B cell (primary cell): ENCODE results near the gene NEDD4.

ENCODE experiments used
- EZH2 ChIP-seq: IDR thresholded peaks from 2 replicates; pipeline ENCODE4 v1.6.1; 2012; ENCODE audit warnings: borderline replicate concordance, low read depth, mild to moderate bottlenecking, moderate library complexity, low read length; ENCODE audit not compliant: insufficient read depth, poor library complexity, severe bottlenecking
- TF ChIP-seq, protein P1 (sequence below): fragments of 200-600 bp; IDR thresholded peaks from one replicate; pipeline ENCODE4 v1.8.0; 2022; ENCODE audit warnings: antibody characterized with exemption, mild to moderate bottlenecking

DNA sequence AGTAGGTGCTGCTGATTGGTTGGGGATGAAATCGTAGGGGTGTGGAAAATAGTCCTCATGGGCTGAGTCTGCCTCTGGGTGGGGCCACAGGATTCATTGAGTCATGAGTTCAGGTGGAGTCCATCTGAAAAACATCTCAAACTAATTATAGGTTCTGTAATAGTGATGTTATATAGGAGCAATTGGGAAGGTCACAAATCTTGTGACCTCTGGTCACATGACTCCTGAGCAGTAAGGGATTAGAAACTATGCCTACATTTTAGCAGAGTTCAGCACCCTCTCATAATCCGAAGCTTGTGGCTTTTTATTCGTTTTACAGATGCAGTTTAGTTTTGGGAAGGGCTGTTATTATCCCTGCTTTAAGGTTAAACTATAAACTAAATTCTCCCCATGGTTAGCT lies 22.9 kb upstream of the NEDD4 start:
- TF ChIP-seq, protein P1, sequence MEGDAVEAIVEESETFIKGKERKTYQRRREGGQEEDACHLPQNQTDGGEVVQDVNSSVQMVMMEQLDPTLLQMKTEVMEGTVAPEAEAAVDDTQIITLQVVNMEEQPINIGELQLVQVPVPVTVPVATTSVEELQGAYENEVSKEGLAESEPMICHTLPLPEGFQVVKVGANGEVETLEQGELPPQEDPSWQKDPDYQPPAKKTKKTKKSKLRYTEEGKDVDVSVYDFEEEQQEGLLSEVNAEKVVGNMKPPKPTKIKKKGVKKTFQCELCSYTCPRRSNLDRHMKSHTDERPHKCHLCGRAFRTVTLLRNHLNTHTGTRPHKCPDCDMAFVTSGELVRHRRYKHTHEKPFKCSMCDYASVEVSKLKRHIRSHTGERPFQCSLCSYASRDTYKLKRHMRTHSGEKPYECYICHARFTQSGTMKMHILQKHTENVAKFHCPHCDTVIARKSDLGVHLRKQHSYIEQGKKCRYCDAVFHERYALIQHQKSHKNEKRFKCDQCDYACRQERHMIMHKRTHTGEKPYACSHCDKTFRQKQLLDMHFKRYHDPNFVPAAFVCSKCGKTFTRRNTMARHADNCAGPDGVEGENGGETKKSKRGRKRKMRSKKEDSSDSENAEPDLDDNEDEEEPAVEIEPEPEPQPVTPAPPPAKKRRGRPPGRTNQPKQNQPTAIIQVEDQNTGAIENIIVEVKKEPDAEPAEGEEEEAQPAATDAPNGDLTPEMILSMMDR, result no peak
- no peak for TF ChIP-seq EZH2
